K562 (cell line): Measurements from ENCODE around the gene KASH5. TPM values are rescaled to one million over a fixed set of nuclear protein-coding genes. Genes with fewer than 3 reads are reported as not detected.

Source experiments
- CLOCK ChIP-seq: fragments of 250-450 bp; sonication (Bioruptor Pico); IDR thresholded peaks from 2 replicates; pipeline ENCODE4 v1.4.0; 2020; ENCODE audit warnings: mild to moderate bottlenecking, moderate library complexity, borderline replicate concordance
- DPF2 ChIP-seq: fragments of 450-650 bp; IDR thresholded peaks from 2 replicates; pipeline ENCODE4 v1.6.1; 2016
- E2F5 ChIP-seq: sonication (generic); formaldehyde crosslinking; IDR thresholded peaks from 2 replicates; pipeline ENCODE4 v1.8.0; 2022; ENCODE audit warnings: mild to moderate bottlenecking, missing genetic modification reagents
- ERF ChIP-seq: fragments of 450-650 bp; formaldehyde crosslinking; IDR thresholded peaks from 2 replicates; pipeline ENCODE4 v1.4.0; 2020; ENCODE audit warnings: mild to moderate bottlenecking, mixed read lengths
- EZH2 ChIP-seq: IDR thresholded peaks from 2 replicates; pipeline ENCODE4 v1.6.1; 2012; ENCODE audit warnings: low read depth, mild to moderate bottlenecking, inconsistent platforms, low read length, borderline replicate concordance
- FOXP4 ChIP-seq: sonication (generic); formaldehyde crosslinking; IDR thresholded peaks from 2 replicates; pipeline ENCODE4 v1.8.0; 2022; ENCODE audit warnings: mild to moderate bottlenecking, missing genetic modification reagents, borderline replicate concordance
- FUS ChIP-seq: fragments of 200-400 bp; formaldehyde crosslinking; optimal IDR thresholded peaks from 2 replicates; pipeline ENCODE3; 2017; ENCODE audit warnings: low read depth, low read length
- HLTF ChIP-seq: fragments of 450-650 bp; IDR thresholded peaks from 2 replicates; pipeline ENCODE4 v1.6.1; 2016
- HMGN3 ChIP-seq: IDR thresholded peaks from 2 replicates; pipeline ENCODE4 v1.6.1; 2011; ENCODE audit warnings: borderline replicate concordance, low read depth, mild to moderate bottlenecking, mixed read lengths, low read length; ENCODE audit not compliant: insufficient read length; ENCODE audit errors: extremely low read depth
- MEF2D ChIP-seq: conservative IDR thresholded peaks from 2 replicates; pipeline ENCODE4 v1.6.1; 2016; ENCODE audit warnings: low read depth, missing genetic modification characterization, missing compliant biosample characterization
- MTA1 ChIP-seq: fragments of 450-650 bp; IDR thresholded peaks from 2 replicates; pipeline ENCODE4 v1.6.1; 2017; ENCODE audit warnings: borderline replicate concordance
- NFE2 ChIP-seq: IDR thresholded peaks from 2 replicates; pipeline ENCODE4 v1.6.1; 2014; ENCODE audit warnings: antibody characterized with exemption, low read depth
- NR2C2 ChIP-seq, 2 experiments: fragments of 200-800 bp in 1 of 2; sonication (Bioruptor generic) in 1 of 2; sonication (generic) in 1 of 2; formaldehyde crosslinking in 1 of 2; IDR thresholded peaks; 2 replicates each; pipeline versions ENCODE4 v1.6.1 to v1.8.0; 2016 to 2022; ENCODE audit warnings: mild to moderate bottlenecking in 1 of 2, missing compliant biosample characterization in 1 of 2, missing genetic modification characterization in 1 of 2, missing genetic modification reagents in 1 of 2
- PTTG1 ChIP-seq: fragments of 450-650 bp; IDR thresholded peaks from 2 replicates; pipeline ENCODE4 v1.6.1; 2016; ENCODE audit warnings: low read depth, mild to moderate bottlenecking, missing genetic modification characterization, missing compliant biosample characterization
- SMARCA4 ChIP-seq: fragments of 450-650 bp; IDR thresholded peaks from 2 replicates; pipeline ENCODE4 v1.6.1; 2016
- SREBF1 ChIP-seq: fragments of 150-350 bp; IDR thresholded peaks from 2 replicates; pipeline ENCODE4 v1.6.1; 2014; ENCODE audit warnings: antibody characterized with exemption, low read depth, low read length, borderline replicate concordance
- SRF ChIP-seq, 2 experiments: fragments of 250-450, 450-650 bp in 1 of 2; sonication (Bioruptor Pico) in 1 of 2; sonication (generic) in 1 of 2; formaldehyde crosslinking; IDR thresholded peaks; 2 replicates each; pipeline versions ENCODE4 v1.5.0 to v1.5.1; 2020 to 2022; ENCODE audit warnings: mild to moderate bottlenecking in 1 of 2, missing genetic modification reagents in 1 of 2
- TCF7 ChIP-seq: sonication (generic); IDR thresholded peaks from 2 replicates; pipeline ENCODE4 v1.6.1; 2016; ENCODE audit warnings: antibody characterized with exemption, borderline replicate concordance
- XRCC3 ChIP-seq: fragments of 450-650 bp; IDR thresholded peaks from 2 replicates; pipeline ENCODE4 v1.6.1; 2017; ENCODE audit warnings: mild to moderate bottlenecking, moderate library complexity
- ZNF395 ChIP-seq: fragments of 200-800 bp; sonication (Bioruptor generic); IDR thresholded peaks from 2 replicates; pipeline ENCODE4 v1.6.1; 2017; ENCODE audit warnings: missing genetic modification characterization, missing compliant biosample characterization
- ZNF695 ChIP-seq: fragments of 450-650 bp; formaldehyde crosslinking; IDR thresholded peaks from 2 replicates; pipeline ENCODE4 v1.4.0; 2020; ENCODE audit warnings: mild to moderate bottlenecking, moderate library complexity
- ZNF76 ChIP-seq: fragments of 250-450 bp; sonication (Bioruptor Pico); IDR thresholded peaks from 2 replicates; pipeline ENCODE4 v1.4.0; 2020; ENCODE audit warnings: mild to moderate bottlenecking, moderate library complexity, borderline replicate concordance
- polyA plus RNA-seq, 8 experiments: library from polyadenylated mRNA; depleted of rRNA in 4 of 8; stranded (reverse) in 5 of 8; unstranded in 3 of 8; fragments of >200 nt; fragmentation: Nextera tagmentation in 2 of 8; fragmentation: Illumina TruSeq in 1 of 8; extraction: Ambion mirVana in 2 of 8; extraction: Trizol in 1 of 8; gene quantifications; 2 replicates each; pipeline versions ENCODE4 v1.2.1 to v1.2.3, GENCODE V29; 2011 to 2014; ENCODE audit warnings: inconsistent platforms in 1 of 8, missing spikeins in 1 of 8
- total RNA-seq, 7 experiments: library from RNA; depleted of rRNA in 6 of 7; stranded (reverse); fragments of >200 nt in 6 of 7; fragmentation: Illumina TruSeq in 2 of 7; extraction: Trizol in 2 of 7; gene quantifications; 2 replicates each; pipeline versions ENCODE4 v1.2.1 to v1.2.3, GENCODE V29; 2011 to 2021; ENCODE audit warnings: low replicate concordance in 1 of 7

Gene KASH5
- total and polyA plus RNA-seq, 9 of the 15 experiments (the other 6 are each of a cell fraction or from before 2014, with no cell fraction given) = 0.07 to 0.84 (median 0.34) TPM; not detected in 1

- no peak for TF ChIP-seq ZNF395
- TF ChIP-seq NFE2 = no peak
- TF ChIP-seq CLOCK (CRISPR knock-in tag) = no peak
- TF ChIP-seq ZNF76 (CRISPR knock-in tag) = no peak
- TF ChIP-seq E2F5 (CRISPR knock-in tag) = no peak
- TF ChIP-seq SMARCA4 = 0 out of 2 replicates have a peak, but pooled peaks have one; percentile 1
- TF ChIP-seq DPF2 = 0 out of 2 replicates have a peak, but pooled peaks have one; percentile 73
- TF ChIP-seq XRCC3 = no peak
- TF ChIP-seq SREBF1 = no peak
- no peak for TF ChIP-seq FUS
- no peak for TF ChIP-seq EZH2
- TF ChIP-seq MTA1 = 0 out of 2 replicates have a peak, but pooled peaks have one; percentile 7
- no peak for TF ChIP-seq ERF
- TF ChIP-seq FOXP4 (CRISPR knock-in tag) = 0 out of 2 replicates have a peak, but pooled peaks have one; percentile 32
- no peak for TF ChIP-seq ZNF695 (CRISPR knock-in tag)
- TF ChIP-seq TCF7 = no peak
- TF ChIP-seq PTTG1 (tag) = no peak
- no peak for TF ChIP-seq HMGN3
- no peak for TF ChIP-seq MEF2D
- 0 out of 2 replicates have a peak, but pooled peaks have one; percentile 26 for TF ChIP-seq HLTF
- no peak for TF ChIP-seq SRF (CRISPR knock-in tag; IDR thresholded peaks at IDR 0.05)
- TF ChIP-seq NR2C2 (CRISPR knock-in tag; IDR thresholded peaks at IDR 0.05) = no peak
- TF ChIP-seq NR2C2 (tag; IDR thresholded peaks at IDR 0.05) = peak; percentile 9; the same call in 1 of the 2 replicates
These were observed 23.8 kb upstream of the KASH5 start (continued) for GRCh38 chr19:49364083-49364737.
